AG04449 (cell line): ENCODE measurements around the gene FMNL1.

Source experiments
- CTCF ChIA-PET: fragments of 350-600 bp; formaldehyde crosslinking; extraction: SDS; loops from one replicate; lab custom pipeline; 2021; ENCODE audit warnings: antibody characterized with exemption; lab: Yijun Ruan, JAX
- POLR2A ChIA-PET: fragments of 400-600, 350-600 bp; formaldehyde crosslinking; extraction: SDS; loops from one replicate; lab custom pipeline; 2020; ENCODE audit warnings: antibody characterized with exemption, inconsistent platforms; lab: Yijun Ruan, JAX
- DNase-seq: peaks from one replicate; pipeline ENCODE4 v3.0.0-alpha.2; 2010; ENCODE audit warnings: low read depth, low spot score
- H3K4me3 ChIP-seq: 2 replicates; pipeline ENCODE4 v1.5.1; 2011; ENCODE audit warnings: low read depth, mild to moderate bottlenecking, control low read depth, low read length
- CTCF ChIP-seq: IDR thresholded peaks from one replicate; pipeline ENCODE4 v1.5.1; 2011; ENCODE audit warnings: mild to moderate bottlenecking, moderate library complexity, low read length, control low read depth, inconsistent platforms; ENCODE audit not compliant: insufficient read depth; ENCODE audit errors: missing control alignments

The FMNL1 gene

GRCh38 chr17:45255358-45255757, 33.7 kb downstream of the FMNL1 start:
- no peak for TF ChIP-seq CTCF
- ChIA-PET POLR2A (interaction anchor here (0.9 kb wide), 1 partner anchor 11 kb away, joined by 3 read pairs; no protein-coding TSS in a partner anchor), CTCF (interaction anchor here (1.0 to 2.3 kb wide), 6 partner anchors 9 to 130 kb away, joined by 3 to 14 read pairs (median 4); partner anchors contain the start of gene ACBD4)
- H3K4me3 ChIP-seq, result no peak overlapping the region
- no peak for DNase-seq

- POLR2A ChIA-PET, result no interaction called here
- CTCF ChIA-PET, result interaction anchor here (0.9 to 2.3 kb wide), 9 partner anchors 10 to 169 kb away, joined by 3 to 14 read pairs (median 3); partner anchors contain the start of gene ACBD4
- TF ChIP-seq CTCF, result peak; percentile 1
- no peak overlapping the region for H3K4me3 ChIP-seq
- no peak for DNase-seq
Measured at GRCh38 chr17:45256114-45256966, 34.7 kb downstream of the FMNL1 start.

- no peak overlapping the region for H3K4me3 ChIP-seq
- POLR2A ChIA-PET, result no interaction called here
- no peak for DNase-seq
- CTCF ChIA-PET, result interaction anchor here (0.9 to 3.1 kb wide), 8 partner anchors 11 to 169 kb away, joined by 3 to 14 read pairs (median 4); no protein-coding TSS in a partner anchor
- no peak for TF ChIP-seq CTCF
Measured at GRCh38 chr17:45257115-45257514, 35.4 kb downstream of the FMNL1 start.

GRCh38 chr17:45258981-45259380, 37.3 kb downstream of the FMNL1 start:
- H3K4me3 ChIP-seq, result no peak overlapping the region
- CTCF ChIA-PET, result interaction anchor here (0.9 to 3.4 kb wide), 6 partner anchors 12 to 126 kb away, joined by 3 to 14 read pairs (median 5); no protein-coding TSS in a partner anchor
- DNase-seq, result no peak
- TF ChIP-seq CTCF, result no peak
- POLR2A ChIA-PET, result no interaction called here

GRCh38 chr17:45260204-45260783, 38.6 kb downstream of the FMNL1 start:
- DNase-seq, result no peak
- TF ChIP-seq CTCF, result no peak
- ChIA-PET CTCF (interaction anchor here (0.7 to 3.4 kb wide), 5 partner anchors 17 to 125 kb away, joined by 3 to 14 read pairs (median 6); partner anchors contain the start of gene ACBD4), POLR2A (no interaction called here)
- H3K4me3 ChIP-seq, result no peak overlapping the region
